Measurements from ENCODE around the gene ARHGAP8. TPM values are rescaled to one million over a fixed set of nuclear protein-coding genes. Genes with fewer than 3 reads are reported as not detected.

The ARHGAP8 gene
- polyA plus RNA-seq, 3 donors, result 0.03 TPM; not detected in 2

GRCh38 chr22:44859641-44860040 is 107.3 kb downstream of the ARHGAP8 start:
- Mint-ChIP-seq H3K9me3 (peaks cover 0 to 6% (median 2%) of the 10 kb centered on the region in 7 donors), H3K36me3 (no peaks in the 10 kb centered on the region), H3K27ac (no peak overlapping the region), H3K27me3 (ENCODE audit: low read depth in 3 of 3) (peaks cover 2 to 5% (median 4%) of the 10 kb centered on the region in 3 donors), H3K4me3 (no peak overlapping the region), H3K4me1 (no peaks in the 10 kb centered on the region)
- no peaks in the 10 kb centered on the region for H3K79me2 ChIP-seq (ENCODE audit: insufficient read depth, low read length)
- no peaks in the 10 kb centered on the region for H4K20me1 ChIP-seq (ENCODE audit: insufficient read depth, low read length)
- intact Hi-C loops (cut with micrococcal nuclease), result no loop called here
- no peak overlapping the region for H3K9ac ChIP-seq (ENCODE audit: insufficient read depth, low read length, poor library complexity, severe bottlenecking)
- DNase-seq, result no peak
- no peaks in the 10 kb centered on the region for H3K27me3 ChIP-seq (ENCODE audit: control insufficient read depth in 2 of 2, insufficient read depth in 2 of 2, low read length in 2 of 2)
- H3K4me3 ChIP-seq (replicated peaks in 1 of 3; ENCODE audit: low read depth in 2 of 3, low read length in 3 of 3), result no peak overlapping the region
- 91% methylated on average over 6 of the region's 13 CpGs for WGBS (ENCODE audit: insufficient coverage)
- no peak overlapping the region for H2AFZ ChIP-seq (ENCODE audit: insufficient read depth, low read depth, low read length, poor library complexity, severe bottlenecking)
- H3K36me3 ChIP-seq (replicated peaks in 1 of 2; ENCODE audit: control insufficient read depth in 1 of 2, insufficient read depth in 2 of 2, low read length in 2 of 2), result no peaks in the 10 kb centered on the region
- no peaks in the 10 kb centered on the region for H3K9me3 ChIP-seq (replicated peaks in 1 of 2; ENCODE audit: control insufficient read depth in 1 of 2, insufficient read depth in 1 of 2, low read length in 2 of 2)
- no peak overlapping the region for H3K27ac ChIP-seq (ENCODE audit: low read depth in 1 of 2, low read length in 2 of 2)
- TF ChIP-seq CTCF (IDR thresholded peaks at IDR 0.05), result no peak
- H3K4me1 ChIP-seq (ENCODE audit: control insufficient read depth in 1 of 2, insufficient read depth in 2 of 2, low read length in 2 of 2), result no peaks in the 10 kb centered on the region
- H3K4me2 ChIP-seq (replicated peaks; ENCODE audit: extremely low read depth, low read length, poor library complexity, severe bottlenecking), result no peak overlapping the region

GRCh38 chr22:44860311-44860710 is 107.9 kb downstream of the ARHGAP8 start:
- Histone ChIP-seq H3K36me3 (replicated peaks in 1 of 2; ENCODE audit: control insufficient read depth in 1 of 2, insufficient read depth in 2 of 2, low read length in 2 of 2) (no peaks in the 10 kb centered on the region), H3K9ac (ENCODE audit: insufficient read depth, low read length, poor library complexity, severe bottlenecking) (no peak overlapping the region), H3K79me2 (ENCODE audit: insufficient read depth, low read length) (no peaks in the 10 kb centered on the region), H3K27ac (ENCODE audit: low read depth in 1 of 2, low read length in 2 of 2) (no peak overlapping the region), H4K20me1 (ENCODE audit: insufficient read depth, low read length) (no peaks in the 10 kb centered on the region), H3K27me3 (ENCODE audit: control insufficient read depth in 2 of 2, insufficient read depth in 2 of 2, low read length in 2 of 2) (no peaks in the 10 kb centered on the region), H3K4me3 (replicated peaks in 1 of 3; ENCODE audit: low read depth in 2 of 3, low read length in 3 of 3) (no peak overlapping the region), H3K4me1 (ENCODE audit: control insufficient read depth in 1 of 2, insufficient read depth in 2 of 2, low read length in 2 of 2) (no peaks in the 10 kb centered on the region), H3K4me2 (replicated peaks; ENCODE audit: extremely low read depth, low read length, poor library complexity, severe bottlenecking) (no peak overlapping the region), H2AFZ (ENCODE audit: insufficient read depth, low read depth, low read length, poor library complexity, severe bottlenecking) (no peak overlapping the region), H3K9me3 (replicated peaks in 1 of 2; ENCODE audit: control insufficient read depth in 1 of 2, insufficient read depth in 1 of 2, low read length in 2 of 2) (no peaks in the 10 kb centered on the region)
- Mint-ChIP-seq H3K27me3 (ENCODE audit: low read depth in 3 of 3) (peaks cover 2 to 4% (median 2%) of the 10 kb centered on the region in 3 donors), H3K36me3 (no peaks in the 10 kb centered on the region), H3K27ac (no peak overlapping the region), H3K4me3 (no peak overlapping the region), H3K4me1 (no peaks in the 10 kb centered on the region), H3K9me3 (peaks cover 0 to 6% (median 2%) of the 10 kb centered on the region in 7 donors)
- no peak for TF ChIP-seq CTCF (IDR thresholded peaks at IDR 0.05)
- 83% methylated on average over 3 of the region's 6 CpGs for WGBS (ENCODE audit: insufficient coverage)
- intact Hi-C loops (cut with micrococcal nuclease), result no loop called here
- no peak for DNase-seq

All from CD14-positive monocyte (primary cell).